ACC112 (cell line): ENCODE data around the gene CAMP.

ENCODE experiments used
- H2AFZ ChIP-seq: fragments of 200-600 bp; sonication (generic); one replicate; pipeline ENCODE4 v1.6.0; 2017; ENCODE audit warnings: antibody characterized with exemption, low read length; ENCODE audit not compliant: unreplicated experiment
- H3K27ac ChIP-seq: fragments of 200-600 bp; sonication (generic); 2 replicates; pipeline ENCODE4 v1.5.1; 2014; ENCODE audit warnings: low read depth, mild to moderate bottlenecking, antibody characterized with exemption, low read length, moderate library complexity
- H3K27me3 ChIP-seq: fragments of 200-600 bp; sonication (generic); 2 replicates; pipeline ENCODE4 v1.6.1; 2014; ENCODE audit warnings: mild to moderate bottlenecking, antibody characterized with exemption, low read length, moderate library complexity, mixed read lengths; ENCODE audit not compliant: insufficient read depth
- H3K36me3 ChIP-seq: fragments of 200-600 bp; sonication (generic); 2 replicates; pipeline ENCODE4 v1.6.1; 2016; ENCODE audit warnings: mild to moderate bottlenecking, antibody characterized with exemption, low read length, moderate library complexity, mixed read lengths; ENCODE audit not compliant: insufficient read depth
- H3K4me1 ChIP-seq: fragments of 200-600 bp; sonication (generic); one replicate; pipeline ENCODE4 v1.6.1; 2016; ENCODE audit warnings: low read length, mixed read lengths; ENCODE audit not compliant: insufficient read depth, unreplicated experiment, control insufficient read depth
- H3K4me3 ChIP-seq: fragments of 200-600 bp; sonication (generic); 2 replicates; pipeline ENCODE4 v1.5.1; 2014; ENCODE audit warnings: mild to moderate bottlenecking, low read depth, low read length
- H3K79me2 ChIP-seq: fragments of 200-600 bp; sonication (generic); one replicate; pipeline ENCODE4 v1.6.0; 2016; ENCODE audit warnings: low read length; ENCODE audit not compliant: control insufficient read depth, unreplicated experiment, insufficient read depth

Gene CAMP

DNA sequence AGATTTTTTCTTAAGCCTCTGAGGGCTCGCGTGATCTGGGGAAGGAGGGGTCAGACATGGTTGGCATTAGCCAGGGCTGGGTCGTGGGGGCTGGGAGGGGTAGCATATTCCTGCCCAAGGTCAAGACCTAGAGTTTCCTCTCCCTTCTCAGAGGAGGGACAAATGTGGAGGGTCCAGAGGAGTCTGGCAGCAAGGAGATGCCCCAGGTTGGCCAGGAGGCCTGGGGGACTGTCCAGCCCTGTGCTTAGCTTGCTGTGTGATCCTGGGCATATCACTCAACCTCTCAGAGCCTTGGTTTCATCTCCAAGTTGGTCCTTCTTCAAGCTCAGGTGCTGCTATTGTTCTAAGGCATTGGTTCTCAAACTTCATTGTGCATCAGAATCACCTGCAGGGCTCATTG is 9.1 kb upstream of the CAMP start:
- Histone ChIP-seq H3K27ac (no peak overlapping the region), H3K4me3 (no peak overlapping the region), H3K79me2 (no peaks in the 10 kb centered on the region), H3K36me3 (no peaks in the 10 kb centered on the region), H3K27me3 (0 out of 2 replicates have a peak, but pooled peaks cover 6% of the 10 kb centered on the region), H2AFZ (no peak overlapping the region), H3K4me1 (peaks cover 4% of the 10 kb centered on the region)

GRCh38 chr3:48215019-48215418 is 8.3 kb upstream of the CAMP start:
- H2AFZ ChIP-seq, result no peak overlapping the region
- H3K27me3 ChIP-seq, result 0 out of 2 replicates have a peak, but pooled peaks cover 6% of the 10 kb centered on the region
- H3K79me2 ChIP-seq, result no peaks in the 10 kb centered on the region
- H3K36me3 ChIP-seq, result no peaks in the 10 kb centered on the region
- no peak overlapping the region for H3K27ac ChIP-seq
- no peak overlapping the region for H3K4me3 ChIP-seq
- H3K4me1 ChIP-seq, result peaks cover 4% of the 10 kb centered on the region

GRCh38 chr3:48215466-48215865 is 7.8 kb upstream of the CAMP start:
- Histone ChIP-seq H3K4me3 (no peak overlapping the region), H3K79me2 (no peaks in the 10 kb centered on the region), H3K27me3 (0 out of 2 replicates have a peak, but pooled peaks cover 6% of the 10 kb centered on the region), H3K4me1 (peaks cover 4% of the 10 kb centered on the region), H3K27ac (no peak overlapping the region), H3K36me3 (no peaks in the 10 kb centered on the region), H2AFZ (no peak overlapping the region)

DNA sequence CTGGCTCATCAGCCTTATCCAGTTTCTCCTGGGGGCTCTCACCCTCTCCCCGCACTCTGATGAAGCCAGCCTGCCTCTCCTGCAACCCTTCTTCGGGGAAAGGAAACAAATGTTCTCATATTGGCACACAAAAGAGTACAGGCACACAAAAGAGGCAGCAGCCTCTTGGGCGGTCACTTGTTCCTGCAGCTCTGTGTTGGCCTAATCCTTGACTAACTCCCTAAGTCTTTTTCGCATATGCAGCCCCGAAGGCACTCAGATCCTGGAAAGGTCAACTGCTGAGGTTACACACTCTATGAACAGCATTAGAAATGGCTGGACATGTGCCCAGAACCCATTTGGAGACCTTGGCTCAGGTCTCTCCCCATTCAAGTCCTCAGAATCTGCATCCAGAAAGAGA is 7.4 kb upstream of the CAMP start:
- Histone ChIP-seq H3K4me1 (peaks cover 4% of the 10 kb centered on the region), H3K27ac (no peak overlapping the region), H3K4me3 (no peak overlapping the region), H2AFZ (no peak overlapping the region), H3K79me2 (no peaks in the 10 kb centered on the region), H3K36me3 (no peaks in the 10 kb centered on the region), H3K27me3 (0 out of 2 replicates have a peak, but pooled peaks cover 6% of the 10 kb centered on the region)

DNA sequence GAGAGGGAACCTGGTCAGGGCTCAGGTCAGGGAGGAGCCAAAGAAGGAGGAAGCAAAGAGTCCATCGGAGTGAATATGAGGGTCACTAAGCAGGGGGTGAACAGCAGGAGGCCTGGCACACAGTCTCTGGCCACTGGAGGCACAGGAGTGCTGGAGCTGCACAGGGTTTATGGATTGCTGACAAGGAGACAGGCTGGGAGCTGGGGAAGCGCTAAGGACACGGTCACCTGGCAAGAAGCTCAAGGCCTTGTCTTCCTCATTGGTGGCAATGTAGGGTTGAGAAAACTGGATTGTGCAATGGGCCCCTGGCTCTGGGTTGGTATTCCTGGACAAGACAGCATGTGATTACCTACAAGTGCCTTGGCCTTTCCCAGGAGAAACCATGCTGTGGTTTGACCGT is 5.8 kb upstream of the CAMP start:
- Histone ChIP-seq H3K4me1 (peaks cover 4% of the 10 kb centered on the region), H3K4me3 (no peak overlapping the region), H3K27ac (no peak overlapping the region), H3K79me2 (no peaks in the 10 kb centered on the region), H3K27me3 (0 out of 2 replicates have a peak, but pooled peaks cover 6% of the 10 kb centered on the region), H2AFZ (no peak overlapping the region), H3K36me3 (no peaks in the 10 kb centered on the region)

- Histone ChIP-seq H3K36me3 (no peaks in the 10 kb centered on the region), H3K27ac (no peak overlapping the region), H2AFZ (no peak overlapping the region), H3K4me3 (no peak overlapping the region), H3K79me2 (no peaks in the 10 kb centered on the region), H3K4me1 (peaks cover 4% of the 10 kb centered on the region), H3K27me3 (0 out of 2 replicates have a peak, but pooled peaks cover 6% of the 10 kb centered on the region)
These were observed 4.8 kb upstream of the CAMP start for GRCh38 chr3:48218537-48218936.

GRCh38 chr3:48219543-48219942 is 3.8 kb upstream of the CAMP start:
- Histone ChIP-seq H2AFZ (no peak overlapping the region), H3K27ac (no peak overlapping the region), H3K4me3 (no peak overlapping the region), H3K4me1 (peaks cover 4% of the 10 kb centered on the region), H3K79me2 (no peaks in the 10 kb centered on the region), H3K27me3 (peaks cover 6% of the 10 kb centered on the region; the same call in 1 of the 2 replicates), H3K36me3 (no peaks in the 10 kb centered on the region)

DNA sequence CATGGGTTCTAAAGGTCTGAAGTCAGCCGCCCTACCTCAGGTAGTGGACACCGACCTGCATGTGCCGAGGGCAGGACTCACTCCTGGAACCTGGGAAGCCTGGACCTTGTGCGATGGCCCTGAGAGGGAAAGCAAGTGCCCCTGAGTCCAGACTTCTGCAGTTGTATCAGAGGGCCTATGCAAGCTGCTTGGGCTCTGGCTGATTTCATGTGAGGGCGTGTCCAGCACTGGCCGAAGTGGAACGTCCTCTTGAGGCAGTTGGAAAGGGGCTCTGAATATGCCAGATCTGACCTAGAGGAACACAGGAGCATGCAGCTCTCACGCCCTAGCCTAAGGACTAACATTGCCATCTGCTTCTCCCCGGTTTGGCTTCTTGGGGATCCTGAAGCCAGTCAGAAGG is 2.5 kb upstream of the CAMP start:
- Histone ChIP-seq H3K36me3 (no peaks in the 10 kb centered on the region), H3K4me1 (peaks cover 1% of the 10 kb centered on the region), H3K4me3 (no peak overlapping the region), H3K79me2 (no peaks in the 10 kb centered on the region), H2AFZ (no peak overlapping the region), H3K27me3 (peaks cover 11% of the 10 kb centered on the region; the same call in 1 of the 2 replicates), H3K27ac (no peak overlapping the region)

DNA sequence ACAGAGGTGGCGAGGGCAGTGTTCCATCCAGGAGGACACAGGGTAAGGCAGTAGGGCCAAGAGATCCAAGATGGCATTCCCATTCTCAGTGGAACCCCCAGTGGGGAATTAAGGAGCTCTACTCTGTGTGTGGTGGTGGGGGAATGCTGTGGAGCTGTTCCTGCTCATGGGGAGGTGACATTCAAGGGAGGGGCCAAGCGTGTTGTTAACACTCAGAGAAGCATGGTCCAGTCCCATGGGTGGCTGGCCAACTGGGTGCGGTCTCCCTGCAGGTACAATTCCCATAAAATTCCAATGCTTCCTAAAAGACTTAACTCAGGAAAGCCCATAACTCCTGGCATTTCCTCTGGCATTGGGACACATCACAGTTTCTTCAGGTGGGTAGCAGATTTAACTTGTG is 2.3 kb downstream of the CAMP start:
- Histone ChIP-seq H3K27ac (no peak overlapping the region), H3K27me3 (peaks cover 16% of the 10 kb centered on the region; the same call in 1 of the 2 replicates), H3K36me3 (no peaks in the 10 kb centered on the region), H2AFZ (no peak overlapping the region), H3K4me3 (no peak overlapping the region), H3K79me2 (no peaks in the 10 kb centered on the region), H3K4me1 (no peaks in the 10 kb centered on the region)

- H2AFZ ChIP-seq, result no peak overlapping the region
- no peak overlapping the region for H3K4me3 ChIP-seq
- no peaks in the 10 kb centered on the region for H3K79me2 ChIP-seq
- H3K4me1 ChIP-seq, result no peaks in the 10 kb centered on the region
- peaks cover 16% of the 10 kb centered on the region; the same call in 1 of the 2 replicates for H3K27me3 ChIP-seq
- H3K36me3 ChIP-seq, result no peaks in the 10 kb centered on the region
- no peak overlapping the region for H3K27ac ChIP-seq
These were observed 3.6 kb downstream of the CAMP start for GRCh38 chr3:48226939-48227338.

DNA sequence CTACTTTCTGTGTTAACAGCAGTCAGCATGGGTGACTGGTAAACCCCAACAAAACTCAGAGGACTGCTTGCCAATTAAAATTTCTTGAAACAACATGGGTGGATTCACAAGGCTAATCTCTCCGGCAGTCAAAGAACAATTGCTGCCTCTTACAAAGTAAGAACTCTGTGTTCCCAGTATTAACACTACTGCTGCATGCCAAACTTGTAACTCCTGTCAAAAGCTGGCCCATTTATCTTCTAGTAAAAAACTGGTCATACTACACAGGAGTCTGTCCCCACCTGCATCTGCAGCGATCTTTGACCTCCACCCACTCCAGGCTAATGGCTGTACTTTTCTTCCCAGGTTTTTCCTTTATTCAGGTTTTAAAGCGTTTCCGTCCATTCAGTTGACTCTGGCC is 8.9 kb downstream of the CAMP start:
- H3K27ac ChIP-seq, result no peak overlapping the region
- H3K4me1 ChIP-seq, result peaks cover 3% of the 10 kb centered on the region
- no peak overlapping the region for H3K4me3 ChIP-seq
- no peaks in the 10 kb centered on the region for H3K79me2 ChIP-seq
- H2AFZ ChIP-seq, result no peak overlapping the region
- no peaks in the 10 kb centered on the region for H3K36me3 ChIP-seq
- peaks cover 2% of the 10 kb centered on the region; the same call in 1 of the 2 replicates for H3K27me3 ChIP-seq
